ENCODE results near the gene CCL19. TPM values are rescaled to one million over a fixed set of nuclear protein-coding genes. Genes with fewer than 3 reads are reported as not detected.

Gene CCL19
- total RNA-seq, 4 donors from 2014 or later, result 2.2 to 8.5 TPM; not detected in 2

- TF ChIP-seq POLR2A (IDR thresholded peaks at IDR 0.05) (no peak), CTCF (IDR thresholded peaks at IDR 0.05) (no peak)
- intact Hi-C loops (cut with DNase I), result no loop called here
These were observed 27.8 kb downstream of the CCL19 start for GRCh38 chr9:34663303-34663605.

GRCh38 chr9:34662526-34663302 is 28.4 kb downstream of the CCL19 start, which contains the start of gene CCL27:
Gene CCL27 (minus strand): TSS chr9:34662657. CDS start chr9:34662633, 24 bp downstream.
- H3K9me3 ChIP-seq, result no peaks in the 10 kb centered on the region
- no peaks in the 10 kb centered on the region for H3K36me3 ChIP-seq
- no peak for DNase-seq
- no peaks in the 10 kb centered on the region for H3K27me3 ChIP-seq
- 81 to 82% methylated on average over 4 of the region's 4 CpGs for WGBS, 2 donors
- H3K4me3 ChIP-seq (replicated peaks in 1 of 3), result no peak within 1 kb of the TSS
- intact Hi-C loops (cut with DNase I), result no loop called here
- TF ChIP-seq CTCF (IDR thresholded peaks at IDR 0.05), result no peak
- no peak for TF ChIP-seq POLR2A (IDR thresholded peaks at IDR 0.05)
- H3K27ac ChIP-seq, result no peak within 1 kb of the TSS
- H3K4me1 ChIP-seq, result peaks cover 4 to 19% of the 10 kb centered on the region in 2 donors

More at GRCh38 chr9:34663303-34663605, 27.8 kb downstream of the CCL19 start:
- H3K36me3 ChIP-seq, result no peaks in the 10 kb centered on the region
- H3K4me1 ChIP-seq, result peaks cover 4 to 19% of the 10 kb centered on the region in 2 donors
- H3K27ac ChIP-seq, result no peak overlapping the region
- H3K9me3 ChIP-seq, result no peaks in the 10 kb centered on the region
- no peak overlapping the region for H3K4me3 ChIP-seq (replicated peaks in 1 of 3)
- DNase-seq, result no peak
- H3K27me3 ChIP-seq, result no peaks in the 10 kb centered on the region

GRCh38 chr9:34659592-34660253 is 31.4 kb downstream of the CCL19 start:
- Histone ChIP-seq H3K4me1 (peaks cover 8 to 12% of the 10 kb centered on the region in 2 donors), H3K27ac (no peak overlapping the region), H3K9me3 (no peaks in the 10 kb centered on the region), H3K4me3 (replicated peaks in 1 of 3) (no peak overlapping the region), H3K36me3 (no peaks in the 10 kb centered on the region), H3K27me3 (no peaks in the 10 kb centered on the region)
- intact Hi-C loops (cut with DNase I), result no loop called here
- WGBS, 2 donors, result 90 to 96% methylated on average over 5 to 8 of the region's 8 CpGs
- no peak for DNase-seq
- no peak for TF ChIP-seq CTCF (IDR thresholded peaks at IDR 0.05)
- no peak for TF ChIP-seq POLR2A (IDR thresholded peaks at IDR 0.05)

GRCh38 chr9:34658461-34658860 is 32.6 kb downstream of the CCL19 start:
- peaks cover 21% of the 10 kb centered on the region in 2 donors for H3K4me1 ChIP-seq
- no peak overlapping the region for H3K27ac ChIP-seq
- no peak overlapping the region for H3K4me3 ChIP-seq (replicated peaks in 1 of 3)
- TF ChIP-seq POLR2A (IDR thresholded peaks at IDR 0.05) (no peak), CTCF (IDR thresholded peaks at IDR 0.05) (no peak)
- no peaks in the 10 kb centered on the region for H3K27me3 ChIP-seq
- no peaks in the 10 kb centered on the region for H3K36me3 ChIP-seq
- 89 to 93% methylated on average over 12 to 14 of the region's 14 CpGs for WGBS, 2 donors
- H3K9me3 ChIP-seq, result no peaks in the 10 kb centered on the region
- no peak for DNase-seq
- intact Hi-C loops (cut with DNase I), result no loop called here

- Histone ChIP-seq H3K27ac (no peak overlapping the region), H3K4me3 (replicated peaks in 1 of 3) (no peak overlapping the region), H3K4me1 (peaks cover 32 to 36% of the 10 kb centered on the region in 2 donors), H3K36me3 (no peaks in the 10 kb centered on the region), H3K9me3 (no peaks in the 10 kb centered on the region), H3K27me3 (no peaks in the 10 kb centered on the region)
- intact Hi-C loops (cut with DNase I), result no loop called here
- DNase-seq, result no peak
- 87 to 96% methylated on average over 4 to 5 of the region's 5 CpGs for WGBS, 2 donors
- TF ChIP-seq CTCF (IDR thresholded peaks at IDR 0.05), result no peak
- TF ChIP-seq POLR2A (IDR thresholded peaks at IDR 0.05), result no peak
These were observed 34.1 kb downstream of the CCL19 start for GRCh38 chr9:34656992-34657391.

Measured in thyroid gland (tissue), 4 donors.